Measurements from ENCODE around the gene TLN1. TPM values are rescaled to one million over a fixed set of nuclear protein-coding genes. Genes with fewer than 3 reads are reported as not detected.

The TLN1 gene
- total RNA-seq, 1 experiment from 2014 or later = 109 TPM

GRCh38 chr9:35756275-35757225 lies 24.6 kb upstream of the TLN1 start (continued):
- TF ChIP-seq AFF4 (CRISPR knock-in tag; IDR thresholded peaks at IDR 0.05; ENCODE audit: borderline replicate concordance) = no peak
- peak; percentile 61 for TF ChIP-seq HMGXB4 (CRISPR knock-in tag; IDR thresholded peaks at IDR 0.05)
- no peak for TF ChIP-seq ZNF512 (CRISPR knock-in tag; IDR thresholded peaks at IDR 0.05; ENCODE audit: borderline replicate concordance)
- TF ChIP-seq E2F1 (CRISPR knock-in tag; IDR thresholded peaks at IDR 0.05) = peak; percentile 64; the same call in 1 of the 2 replicates
- no peak for TF ChIP-seq GRHL2 (CRISPR knock-in tag; IDR thresholded peaks at IDR 0.05; ENCODE audit: insufficient replicate concordance, severe bottlenecking)
- 0 out of 2 replicates have a peak, but pooled peaks have one; percentile 20 for TF ChIP-seq TEAD1 (CRISPR knock-in tag; IDR thresholded peaks at IDR 0.05)
- TF ChIP-seq CREM (CRISPR knock-in tag; IDR thresholded peaks at IDR 0.05) = no peak
- no peak for TF ChIP-seq TEAD4 (CRISPR knock-in tag; IDR thresholded peaks at IDR 0.05)
- 0 out of 2 replicates have a peak, but pooled peaks have one; percentile 41 for TF ChIP-seq MAX (CRISPR knock-in tag; IDR thresholded peaks at IDR 0.05)
- no peak for TF ChIP-seq NR3C1 (CRISPR knock-in tag; conservative IDR thresholded peaks at IDR 0.05; ENCODE audit: low read depth)
- no peak for TF ChIP-seq ZBTB43 (CRISPR knock-in tag; IDR thresholded peaks at IDR 0.05)
- TF ChIP-seq ZNF232 (CRISPR knock-in tag; IDR thresholded peaks at IDR 0.05) = no peak
- no peak for TF ChIP-seq ZNF317 (CRISPR knock-in tag; IDR thresholded peaks at IDR 0.05; ENCODE audit: borderline replicate concordance, low read depth)
- TF ChIP-seq ZNF423 (CRISPR knock-in tag; IDR thresholded peaks at IDR 0.05) = no peak
- TF ChIP-seq GABPB1 (CRISPR knock-in tag; IDR thresholded peaks at IDR 0.05) = peak; percentile 70

All from WTC11 (cell line).